H9 (cell line): ENCODE results near the gene TFDP1. TPM values are rescaled to one million over a fixed set of nuclear protein-coding genes. Genes with fewer than 3 reads are reported as not detected.

Experiments
- DNase-seq: peaks from one replicate; pipeline ENCODE4 v3.0.0-alpha.2; 2017
- H2AFZ ChIP-seq: one replicate; pipeline ENCODE4 v1.6.1; 2013; ENCODE audit warnings: mild to moderate bottlenecking, low read length, control low read depth, moderate library complexity
- H2AK5ac ChIP-seq: 2 replicates; pipeline ENCODE4 v1.6.1; 2013; ENCODE audit warnings: low read length, control low read depth, mixed read lengths; ENCODE audit not compliant: insufficient read length
- H2BK120ac ChIP-seq: one replicate; pipeline ENCODE4 v1.6.1; 2013; ENCODE audit warnings: low read depth, mild to moderate bottlenecking, low read length, control low read depth, inconsistent platforms; ENCODE audit not compliant: poor library complexity, severe bottlenecking
- H2BK12ac ChIP-seq: 2 replicates; pipeline ENCODE4 v1.6.1; 2013; ENCODE audit warnings: low read length, control low read depth, mixed read lengths, low read depth; ENCODE audit not compliant: insufficient read length
- H2BK15ac ChIP-seq: 2 replicates; pipeline ENCODE4 v1.6.1; 2013; ENCODE audit warnings: low read depth, low read length, control low read depth
- H2BK20ac ChIP-seq: one replicate; pipeline ENCODE4 v1.6.1; 2013; ENCODE audit warnings: low read depth, mild to moderate bottlenecking, low read length, control low read depth, inconsistent platforms; ENCODE audit not compliant: poor library complexity, severe bottlenecking
- H2BK5ac ChIP-seq: 2 replicates; pipeline ENCODE4 v1.6.1; 2013; ENCODE audit warnings: low read length, control low read depth, mixed read lengths; ENCODE audit not compliant: insufficient read length
- H3K14ac ChIP-seq: 2 replicates; pipeline ENCODE4 v1.6.1; 2013; ENCODE audit warnings: low read length, control low read depth; ENCODE audit not compliant: insufficient read depth
- H3K18ac ChIP-seq: 2 replicates; pipeline ENCODE4 v1.6.1; 2013; ENCODE audit warnings: low read depth, mild to moderate bottlenecking, mixed read lengths, low read length, control low read depth; ENCODE audit not compliant: insufficient read length
- H3K23ac ChIP-seq: 2 replicates; pipeline ENCODE4 v1.6.1; 2013; ENCODE audit warnings: low read length, control low read depth, mixed read lengths, low read depth; ENCODE audit not compliant: insufficient read length
- H3K23me2 ChIP-seq: 2 replicates; pipeline ENCODE4 v1.6.1; 2013; ENCODE audit warnings: low read depth, mild to moderate bottlenecking, mixed read lengths, low read length, control low read depth; ENCODE audit not compliant: insufficient read length, poor library complexity, severe bottlenecking
- H3K27ac ChIP-seq: 2 replicates; pipeline ENCODE4 v1.5.1; 2013; ENCODE audit warnings: low read length, control low read depth, mixed read lengths, low read depth; ENCODE audit not compliant: insufficient read length
- H3K27me3 ChIP-seq: 2 replicates; pipeline ENCODE4 v1.6.1; 2013; ENCODE audit warnings: low read length, control low read depth, inconsistent platforms; ENCODE audit not compliant: insufficient read depth
- H3K4ac ChIP-seq: 2 replicates; pipeline ENCODE4 v1.6.1; 2013; ENCODE audit warnings: low read depth, mild to moderate bottlenecking, control low read depth, inconsistent platforms, low read length, moderate library complexity
- H3K4me1 ChIP-seq: 2 replicates; pipeline ENCODE4 v1.6.1; 2013; ENCODE audit warnings: low read length, control low read depth, inconsistent platforms; ENCODE audit not compliant: insufficient read depth
- H3K4me2 ChIP-seq: 2 replicates; pipeline ENCODE4 v1.6.1; 2013; ENCODE audit warnings: low read length, control low read depth, mixed read lengths; ENCODE audit not compliant: insufficient read length, insufficient read depth
- H3K56ac ChIP-seq: 2 replicates; pipeline ENCODE4 v1.6.1; 2013; ENCODE audit warnings: low read depth, mild to moderate bottlenecking, mixed read lengths, low read length, control low read depth; ENCODE audit not compliant: insufficient read length
- H3K79me1 ChIP-seq: 2 replicates; pipeline ENCODE4 v1.6.1; 2013; ENCODE audit warnings: low read depth, mild to moderate bottlenecking, moderate library complexity, low read length, control low read depth, inconsistent platforms; ENCODE audit not compliant: insufficient read depth, poor library complexity, severe bottlenecking
- H3K79me2 ChIP-seq: 2 replicates; pipeline ENCODE4 v1.6.1; 2013; ENCODE audit warnings: low read length, control low read depth, inconsistent platforms; ENCODE audit not compliant: insufficient read depth
- H3K9ac ChIP-seq: 2 replicates; pipeline ENCODE4 v1.6.1; 2013; ENCODE audit warnings: low read length, control low read depth, mixed read lengths; ENCODE audit not compliant: insufficient read length; ENCODE audit errors: extremely low read depth
- H3K9me3 ChIP-seq: one replicate; pipeline ENCODE4 v1.6.1; 2013; ENCODE audit warnings: low read depth, low read length, inconsistent platforms; ENCODE audit not compliant: control insufficient read depth
- H3T11ph ChIP-seq: one replicate; pipeline ENCODE4 v1.6.1; 2013; ENCODE audit warnings: mild to moderate bottlenecking, low read length, control low read depth, inconsistent platforms
- H4K20me1 ChIP-seq: one replicate; pipeline ENCODE4 v1.6.1; 2013; ENCODE audit not compliant: control insufficient read depth, insufficient read length, insufficient read depth
- H4K5ac ChIP-seq: 2 replicates; pipeline ENCODE4 v1.6.1; 2013; ENCODE audit warnings: low read depth, mild to moderate bottlenecking, mixed read lengths, low read length, control low read depth; ENCODE audit not compliant: insufficient read length
- H4K8ac ChIP-seq: replicated peaks from 2 replicates; pipeline ENCODE4 v1.6.1; 2013; ENCODE audit warnings: low read length, control low read depth, mixed read lengths, low read depth; ENCODE audit not compliant: insufficient read length
- H4K91ac ChIP-seq: 2 replicates; pipeline ENCODE4 v1.6.1; 2013; ENCODE audit warnings: low read depth, mild to moderate bottlenecking, moderate library complexity, mixed read lengths, low read length, control low read depth; ENCODE audit not compliant: insufficient read length
- H3K27ac Mint-ChIP-seq, 3 experiments: 2 replicates in 2 of 3; 3 replicates in 1 of 3; pipeline ENCODE4 v1.8.0; 2020 to 2021; ENCODE audit warnings: mixed read lengths in 3 of 3, mild to moderate bottlenecking in 1 of 3, moderate library complexity in 1 of 3
- H3K27me3 Mint-ChIP-seq: 2 replicates; pipeline ENCODE4 v1.8.0; 2021; ENCODE audit warnings: low read depth, mild to moderate bottlenecking, moderate library complexity, mixed read lengths
- H3K36me3 Mint-ChIP-seq, 3 experiments: 2 replicates in 2 of 3; 3 replicates in 1 of 3; pipeline ENCODE4 v1.8.0; 2020 to 2021; ENCODE audit warnings: low read depth in 3 of 3, mixed read lengths in 3 of 3; ENCODE audit not compliant: insufficient read depth in 1 of 3
- H3K4me1 Mint-ChIP-seq, 2 experiments: 2 replicates each; pipeline ENCODE4 v1.8.0; 2020; ENCODE audit warnings: mixed read lengths in 2 of 2
- H3K4me3 Mint-ChIP-seq, 2 experiments: 2 replicates in 1 of 2; 3 replicates in 1 of 2; pipeline ENCODE4 v1.8.0; 2020 to 2021; ENCODE audit warnings: mild to moderate bottlenecking in 2 of 2, mixed read lengths in 2 of 2, moderate library complexity in 1 of 2
- H3K9me3 Mint-ChIP-seq, 2 experiments: 2 replicates in 1 of 2; 3 replicates in 1 of 2; pipeline ENCODE4 v1.8.0; 2020; ENCODE audit warnings: mild to moderate bottlenecking in 2 of 2, mixed read lengths in 2 of 2, moderate library complexity in 1 of 2
- CTCF ChIP-seq: fragments of 200-600 bp; sonication (generic); conservative IDR thresholded peaks from 3 replicates; pipeline ENCODE4 v1.8.0; 2021; ENCODE audit warnings: antibody characterized with exemption, mild to moderate bottlenecking
- WGBS: extraction: QIAGEN DNeasy Blood & Tissue Kit; methylation state at CpG from one replicate; pipeline ENCODE4 v1.1.7; 2013; ENCODE audit warnings: missing lambda C conversion rate, low lambda C conversion rate, mixed read lengths; ENCODE audit not compliant: insufficient read length; ENCODE audit errors: extremely low coverage; 5-methylcytosine and 5-hydroxymethylcytosine counted together
- total RNA-seq: library from RNA; stranded (reverse); gene quantifications from 2 replicates; pipeline ENCODE4 v1.2.1, GENCODE V29; 2021

The TFDP1 gene
- total RNA-seq, 1 experiment from 2014 or later = 111 TPM

- H4K5ac ChIP-seq = no peak overlapping the region
- H4K20me1 ChIP-seq = no peaks in the 10 kb centered on the region
- WGBS = no CpG with 5 or more reads among the region's 7 CpGs
- no peak overlapping the region for H4K91ac ChIP-seq
- no peak overlapping the region for H3K18ac ChIP-seq
- Mint-ChIP-seq H3K4me3 (no peak overlapping the region), H3K27me3 (peaks cover 9% of the 10 kb centered on the region), H3K36me3 (peaks cover 48 to 87% (median 87%) of the 10 kb centered on the region in 3 experiments; a peak in 6 of 7 replicates), H3K9me3 (peaks cover 0 to 62% of the 10 kb centered on the region in 2 experiments; a peak in 3 of 5 replicates), H3K27ac (no peak overlapping the region; a peak in 1 of 7 replicates), H3K4me1 (no peaks in the 10 kb centered on the region)
- peaks cover 10% of the 10 kb centered on the region for H3K9me3 ChIP-seq
- H3K56ac ChIP-seq = no peak overlapping the region
- H2BK15ac ChIP-seq = no peak overlapping the region
- H2BK12ac ChIP-seq = no peak overlapping the region
- H2BK120ac ChIP-seq = no peak overlapping the region
- H3K23ac ChIP-seq = no peak overlapping the region
- no peak overlapping the region for H3K4me2 ChIP-seq
- no peak overlapping the region for H3T11ph ChIP-seq
- H3K9ac ChIP-seq = no peak overlapping the region
- H3K4me1 ChIP-seq = no peaks in the 10 kb centered on the region
- H3K14ac ChIP-seq = no peak overlapping the region
- no peak for DNase-seq
- no peak overlapping the region for H3K27ac ChIP-seq
- no peaks in the 10 kb centered on the region for H3K27me3 ChIP-seq
- TF ChIP-seq CTCF = no peak
- H3K79me2 ChIP-seq = no peaks in the 10 kb centered on the region
- H2BK20ac ChIP-seq = no peak overlapping the region
- no peaks in the 10 kb centered on the region for H3K79me1 ChIP-seq
- H2BK5ac ChIP-seq = no peak overlapping the region
- H3K4ac ChIP-seq = no peak overlapping the region
- H4K8ac ChIP-seq = no peak overlapping the region
- no peak overlapping the region for H2AK5ac ChIP-seq
- H2AFZ ChIP-seq = no peak overlapping the region
- H3K23me2 ChIP-seq = no peaks in the 10 kb centered on the region
These were observed 56.9 kb downstream of the TFDP1 start for GRCh38 chr13:113641426-113641825.
